Activated T-helper 1 cell treated with anti-CD3 and anti-CD28 coated beads, Interleukin-12 subunit alpha, Interleukin-12 subunit beta, Interleukin-2, Interleukin-4 antibody, amounts not matched to agents 30 ng/mL and 10 ng/mL and 1 ng/mL, durations not matched to agents 14 hours and 24 hours and 36 hours (primary cell): ENCODE results near the gene IL15RA. TPM values are rescaled to one million over a fixed set of nuclear protein-coding genes. Genes with fewer than 3 reads are reported as not detected.
"Not testable (repeated sequence)": the region's sequence is repeated elsewhere in the genome, so short reads cannot be mapped to it uniquely, and the experiment has no call there.

Source experiments
- DNase-seq: peaks from one replicate; pipeline ENCODE4 v3.0.0; 2021; ENCODE audit warnings: low spot score
- H3K27ac Mint-ChIP-seq: one replicate; pipeline ENCODE4 v1.8.0; 2021; ENCODE audit warnings: mild to moderate bottlenecking, mixed read lengths
- H3K27me3 Mint-ChIP-seq: one replicate; pipeline ENCODE4 v1.8.0; 2022; ENCODE audit warnings: mild to moderate bottlenecking, moderate library complexity, mixed read lengths; ENCODE audit not compliant: insufficient read depth
- H3K36me3 Mint-ChIP-seq: one replicate; pipeline ENCODE4 v1.8.0; 2021; ENCODE audit warnings: low read depth, mixed read lengths
- H3K4me1 Mint-ChIP-seq: one replicate; pipeline ENCODE4 v1.8.0; 2021; ENCODE audit warnings: low read depth, mixed read lengths
- H3K4me3 Mint-ChIP-seq: one replicate; pipeline ENCODE4 v1.8.0; 2021; ENCODE audit warnings: mild to moderate bottlenecking, moderate library complexity, mixed read lengths
- H3K9me3 Mint-ChIP-seq: one replicate; pipeline ENCODE4 v1.8.0; 2021; ENCODE audit warnings: mixed read lengths
- intact Hi-C: fragments of 100-400 bp; cut with micrococcal nuclease; formaldehyde crosslinking; loops from one replicate; pipeline ENCODE4 v1.15.1; 2024
- total RNA-seq: library from RNA; stranded (reverse); gene quantifications from 2 replicates; pipeline ENCODE4 v1.2.3, GENCODE V29; 2022

The IL15RA gene
- total RNA-seq, 1 donor from 2014 or later: 23.4 TPM

DNA sequence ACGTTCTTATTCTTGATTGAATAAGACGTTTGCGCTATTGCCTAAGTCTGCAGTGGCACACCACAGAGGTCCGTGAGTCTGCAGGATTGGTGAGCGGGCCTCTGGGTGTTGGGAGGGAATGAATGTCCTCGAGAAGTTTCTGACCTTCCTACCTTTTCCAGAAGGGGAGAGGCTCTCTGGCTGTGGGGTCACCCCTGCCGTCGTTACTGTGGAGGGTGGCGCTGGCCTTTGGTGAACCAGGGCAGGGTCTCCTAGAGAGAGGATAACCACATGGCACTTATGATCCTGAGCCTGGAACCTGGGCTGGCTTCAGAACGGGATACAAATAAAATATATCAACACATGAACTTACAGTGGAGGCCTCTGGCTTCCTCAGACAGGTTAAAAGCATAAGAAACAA is 13.8 kb downstream of the IL15RA start:
- H3K27ac Mint-ChIP-seq: no peak overlapping the region
- H3K9me3 Mint-ChIP-seq: no peaks in the 10 kb centered on the region
- H3K27me3 Mint-ChIP-seq: no peaks in the 10 kb centered on the region
- H3K4me1 Mint-ChIP-seq: peaks cover 4% of the 10 kb centered on the region
- peaks cover 40% of the 10 kb centered on the region for H3K36me3 Mint-ChIP-seq
- no peak for DNase-seq
- intact Hi-C loops: no loop called here
- no peak overlapping the region for H3K4me3 Mint-ChIP-seq

DNA sequence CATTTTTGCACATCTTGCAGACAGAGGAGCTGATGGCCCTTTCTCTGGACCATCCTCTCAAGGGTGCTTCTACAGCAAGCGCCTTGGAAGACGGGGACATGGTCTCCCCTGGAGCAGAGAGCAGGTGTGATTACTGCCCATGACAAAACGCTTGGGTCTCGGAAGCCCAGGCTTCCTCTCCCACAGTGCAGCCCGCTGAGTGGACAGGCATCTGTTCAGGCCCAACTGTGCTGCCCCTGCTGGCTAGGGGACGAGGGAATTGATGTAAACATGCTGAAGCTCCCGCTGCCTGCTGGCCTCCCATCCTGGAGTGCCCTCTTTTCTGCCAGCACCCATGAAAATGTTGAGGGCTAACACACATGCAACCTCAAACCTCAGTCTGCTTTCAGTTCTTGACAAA is 14.3 kb downstream of the IL15RA start:
- no peak for DNase-seq
- no peak overlapping the region for H3K4me3 Mint-ChIP-seq

DNA sequence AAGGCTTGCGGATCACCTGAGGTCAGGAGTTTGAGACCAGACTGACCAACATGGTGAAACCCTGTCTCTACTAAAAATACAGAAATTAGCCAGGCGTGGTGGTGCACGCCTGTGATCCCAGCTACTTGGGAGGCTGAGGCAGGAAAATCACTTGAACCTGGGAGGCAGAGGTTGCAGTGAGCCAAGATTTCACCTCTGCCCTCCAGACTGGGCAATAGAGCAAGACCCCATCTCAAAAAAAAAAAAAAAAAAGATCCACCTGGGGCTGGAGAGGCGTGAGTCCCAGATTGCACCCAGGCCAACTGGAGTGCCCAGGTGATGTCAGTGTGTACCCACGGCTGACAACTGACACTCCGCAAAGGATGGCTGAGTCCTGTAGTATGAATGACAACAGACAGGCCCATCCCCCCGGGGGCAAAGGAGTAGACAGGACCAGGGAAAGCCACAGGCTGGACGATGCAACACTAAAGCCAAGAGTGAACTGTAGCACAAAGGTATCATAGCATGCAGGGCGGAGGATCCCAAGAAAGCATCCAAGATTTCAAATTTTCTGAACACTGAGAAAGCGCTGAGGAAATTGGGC is 14.9 kb downstream of the IL15RA start:
- H3K27me3 Mint-ChIP-seq, H3K4me3 Mint-ChIP-seq, H3K4me1 Mint-ChIP-seq, H3K9me3 Mint-ChIP-seq, intact Hi-C loops, DNase-seq, H3K27ac Mint-ChIP-seq: not testable (repeated sequence)
- peaks cover 36% of the 10 kb centered on the region for H3K36me3 Mint-ChIP-seq

More for the DNA sequence above, 14.3 kb downstream of the IL15RA start:
- H3K27ac Mint-ChIP-seq: no peak overlapping the region
- peaks cover 36% of the 10 kb centered on the region for H3K36me3 Mint-ChIP-seq
- H3K4me1 Mint-ChIP-seq: peaks cover 3% of the 10 kb centered on the region
- intact Hi-C loops: no loop called here
- no peaks in the 10 kb centered on the region for H3K27me3 Mint-ChIP-seq
- H3K9me3 Mint-ChIP-seq: no peaks in the 10 kb centered on the region

DNA sequence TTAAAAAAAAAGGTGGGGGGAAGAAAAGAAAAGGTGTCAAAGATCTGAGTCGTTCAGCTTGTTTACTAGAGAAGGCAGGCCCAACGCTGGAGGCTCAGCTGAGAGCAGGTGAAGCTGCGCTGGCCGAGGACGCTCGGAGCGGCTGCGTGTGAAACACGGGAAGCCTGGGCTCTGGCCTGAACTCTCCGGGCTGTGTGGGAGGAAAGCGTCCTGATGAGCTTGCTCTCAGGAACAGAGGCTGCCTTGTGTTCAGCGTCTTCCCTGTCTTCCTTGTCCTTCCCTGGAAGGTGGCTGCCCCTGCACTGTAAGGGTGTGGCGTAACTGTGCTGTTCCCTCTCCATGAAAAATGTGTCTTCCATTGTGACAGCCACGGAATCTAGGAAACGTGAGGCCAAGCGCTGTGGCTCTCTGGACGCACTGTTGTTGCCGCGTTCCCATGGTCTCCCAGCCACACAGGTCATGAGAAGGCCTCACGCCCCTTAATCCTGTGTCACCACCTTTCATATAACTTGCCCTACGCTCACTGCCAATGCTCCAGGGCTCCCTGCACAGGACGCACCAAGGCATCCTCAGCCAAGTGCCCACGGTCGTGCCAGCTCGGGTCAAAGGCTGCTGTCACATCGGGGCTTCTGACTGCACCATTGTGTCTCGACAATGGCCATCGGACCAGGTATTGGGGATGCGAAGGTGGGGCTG is 15.8 kb downstream of the IL15RA start:
- intact Hi-C loops: no loop called here
- H3K4me1 Mint-ChIP-seq: no peaks in the 10 kb centered on the region
- no peaks in the 10 kb centered on the region for H3K9me3 Mint-ChIP-seq
- no peaks in the 10 kb centered on the region for H3K27me3 Mint-ChIP-seq
- DNase-seq: no peak
- peaks cover 36% of the 10 kb centered on the region for H3K36me3 Mint-ChIP-seq
- H3K27ac Mint-ChIP-seq: no peak overlapping the region
- no peak overlapping the region for H3K4me3 Mint-ChIP-seq

DNA sequence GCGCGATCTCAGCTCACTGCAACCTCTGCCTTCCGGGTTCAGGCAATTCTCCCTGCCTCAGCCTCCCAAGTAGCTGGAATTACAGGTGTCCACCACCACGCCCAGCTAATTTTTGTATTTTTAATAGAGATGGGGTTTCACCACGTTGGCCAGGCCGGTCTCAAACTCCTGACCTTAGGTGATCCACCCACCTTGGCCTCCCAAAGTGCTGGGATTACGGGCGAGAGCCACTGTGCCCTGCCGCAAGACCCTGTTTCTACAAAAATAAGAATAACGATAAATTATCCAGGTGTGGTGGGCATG is 16.4 kb downstream of the IL15RA start:
- H3K27me3 Mint-ChIP-seq, H3K4me1 Mint-ChIP-seq, DNase-seq, H3K4me3 Mint-ChIP-seq, intact Hi-C loops, H3K27ac Mint-ChIP-seq, H3K9me3 Mint-ChIP-seq: not testable (repeated sequence)
- peaks cover 38% of the 10 kb centered on the region for H3K36me3 Mint-ChIP-seq

DNA sequence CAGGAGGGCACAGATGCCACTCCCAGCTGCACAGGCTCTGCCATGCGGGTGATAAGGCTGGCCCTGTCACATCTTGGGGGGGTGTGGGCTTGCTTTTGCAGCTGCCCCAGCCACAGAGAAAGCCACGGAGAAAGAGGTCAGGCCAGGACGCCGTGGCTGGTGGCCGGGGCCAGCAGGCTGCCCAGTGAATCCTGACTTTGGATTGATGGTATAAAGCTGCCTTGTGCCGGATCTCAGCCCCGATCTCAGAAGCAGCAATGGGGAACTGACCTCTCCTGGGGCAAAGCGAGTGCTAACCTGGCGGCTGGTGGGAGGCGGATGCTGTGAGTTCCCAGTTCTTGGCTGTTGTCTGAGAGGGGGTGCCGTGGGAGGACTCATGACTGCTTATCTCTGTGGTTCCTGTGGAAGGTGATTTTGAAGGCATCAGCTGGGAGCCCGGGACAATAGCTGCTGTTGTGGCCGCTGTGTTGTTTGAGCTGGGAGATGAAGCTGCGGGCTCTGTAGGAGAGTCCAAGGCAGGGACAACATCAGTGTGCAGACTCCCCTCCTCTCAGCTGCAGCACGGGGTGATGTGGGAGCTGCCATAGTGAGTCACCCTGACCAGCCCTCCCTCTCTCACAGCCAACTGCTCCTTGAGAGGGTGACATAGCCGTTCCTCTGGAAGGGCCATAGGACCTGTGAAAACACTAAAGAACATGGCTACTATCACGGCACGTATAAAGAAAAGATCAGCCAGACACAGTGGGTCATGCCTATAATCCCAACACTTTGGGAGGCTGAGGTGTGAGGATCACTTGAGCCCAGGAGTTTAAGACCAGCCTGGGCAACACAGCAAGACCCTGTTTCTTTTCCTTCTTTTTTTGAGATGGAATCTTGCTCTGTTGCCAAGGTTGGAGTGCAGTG is 17.0 kb downstream of the IL15RA start:
- H3K36me3 Mint-ChIP-seq: peaks cover 36% of the 10 kb centered on the region
- no peak overlapping the region for H3K27ac Mint-ChIP-seq
- no peaks in the 10 kb centered on the region for H3K9me3 Mint-ChIP-seq
- no peak for DNase-seq
- no peak overlapping the region for H3K4me3 Mint-ChIP-seq
- H3K27me3 Mint-ChIP-seq: no peaks in the 10 kb centered on the region
- H3K4me1 Mint-ChIP-seq: no peaks in the 10 kb centered on the region
- intact Hi-C loops: no loop called here

DNA sequence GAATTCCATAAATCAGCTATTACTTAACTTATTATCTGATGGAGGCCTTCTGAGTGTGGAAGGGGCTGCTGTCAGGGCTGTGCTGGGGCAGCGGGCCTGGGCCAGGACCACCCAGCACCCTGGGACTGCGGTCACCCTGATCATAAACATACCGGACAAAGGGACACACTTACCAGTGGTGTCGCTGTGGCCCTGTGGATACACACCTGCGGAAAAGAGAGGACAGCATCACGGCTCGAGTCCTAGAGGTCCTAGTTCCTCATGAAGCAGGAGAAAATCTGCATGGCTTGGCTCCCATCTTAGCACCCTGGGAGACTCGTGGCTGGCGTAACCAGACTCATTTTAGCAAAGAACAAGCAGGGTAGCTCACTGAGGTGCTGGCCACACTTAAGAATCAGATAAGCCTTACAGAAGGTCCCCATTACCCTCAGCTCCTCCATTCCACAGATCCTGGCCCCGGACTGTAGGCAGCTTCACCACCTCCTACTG is 17.7 kb downstream of the IL15RA start:
- peaks cover 33% of the 10 kb centered on the region for H3K36me3 Mint-ChIP-seq
- H3K27me3 Mint-ChIP-seq: no peaks in the 10 kb centered on the region
- H3K4me3 Mint-ChIP-seq: no peak overlapping the region
- H3K9me3 Mint-ChIP-seq: no peaks in the 10 kb centered on the region
- H3K27ac Mint-ChIP-seq: no peak overlapping the region
- no peak for DNase-seq
- no peaks in the 10 kb centered on the region for H3K4me1 Mint-ChIP-seq
- intact Hi-C loops: no loop called here

DNA sequence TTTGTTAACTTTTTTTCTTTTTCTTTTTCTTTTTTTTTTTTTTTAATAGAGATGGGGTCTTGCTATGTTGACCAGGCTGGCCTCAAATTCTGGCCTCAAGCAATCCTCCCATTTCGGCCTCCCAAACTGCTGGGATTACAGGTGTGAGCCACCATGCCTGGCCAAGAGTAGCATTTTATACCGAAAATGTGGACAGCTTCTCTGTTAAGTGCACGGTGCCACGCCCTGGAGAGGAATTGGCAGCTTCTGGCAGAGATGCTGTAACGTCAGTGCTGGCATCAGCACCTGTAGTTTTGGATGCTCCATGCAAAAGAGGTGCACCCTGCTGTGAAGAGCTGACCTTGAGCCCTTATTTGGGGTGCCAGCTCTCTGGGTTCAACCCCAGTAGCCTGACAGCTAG is 18.2 kb downstream of the IL15RA start:
- DNase-seq: no peak
- Mint-ChIP-seq H3K4me1 (no peaks in the 10 kb centered on the region), H3K27me3 (no peaks in the 10 kb centered on the region), H3K27ac (no peak overlapping the region), H3K9me3 (no peaks in the 10 kb centered on the region), H3K4me3 (no peak overlapping the region), H3K36me3 (peaks cover 31% of the 10 kb centered on the region)
- intact Hi-C loops: no loop called here

DNA sequence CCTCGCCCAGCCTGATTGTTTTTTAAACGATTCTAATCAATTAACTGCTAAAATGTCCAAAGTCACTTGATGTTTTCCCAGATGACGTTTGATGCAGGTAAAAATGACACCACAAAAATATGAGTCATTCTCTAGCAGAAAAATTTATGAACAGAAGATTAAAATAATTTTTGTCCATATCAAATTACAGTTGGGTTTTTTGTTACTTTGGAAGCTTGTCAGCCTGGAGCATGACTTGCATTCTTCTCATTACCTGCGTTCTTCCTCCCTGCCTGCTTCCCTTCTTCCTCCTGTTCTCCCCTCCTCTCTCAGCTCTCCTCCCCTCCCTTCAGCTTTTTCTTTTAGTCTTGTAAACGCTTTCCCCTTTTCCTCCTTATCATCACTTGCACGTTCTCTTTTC is 18.7 kb downstream of the IL15RA start:
- no peak overlapping the region for H3K27ac Mint-ChIP-seq
- DNase-seq: no peak
- no peaks in the 10 kb centered on the region for H3K9me3 Mint-ChIP-seq
- no peaks in the 10 kb centered on the region for H3K27me3 Mint-ChIP-seq
- H3K36me3 Mint-ChIP-seq: peaks cover 30% of the 10 kb centered on the region
- no peaks in the 10 kb centered on the region for H3K4me1 Mint-ChIP-seq
- no peak overlapping the region for H3K4me3 Mint-ChIP-seq
- intact Hi-C loops: no loop called here

DNA sequence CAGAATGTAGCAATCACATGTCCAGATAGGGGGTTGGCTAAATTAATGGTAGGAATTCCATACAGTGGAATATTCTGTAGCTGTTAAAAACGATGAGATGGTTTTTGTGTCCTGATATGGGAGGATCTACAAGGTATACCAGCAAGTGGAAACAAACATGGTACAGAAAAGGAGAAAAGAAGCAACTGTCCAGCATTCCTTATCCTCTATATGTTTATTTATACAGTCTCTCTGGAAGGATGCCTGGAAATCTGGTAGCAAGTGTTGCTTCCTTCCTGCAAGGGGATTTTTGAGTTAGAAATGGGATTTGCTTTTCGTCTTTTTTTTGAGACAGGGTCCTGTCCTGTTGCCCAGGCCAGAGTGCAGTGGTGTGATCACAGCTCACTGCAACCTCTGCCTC is 19.3 kb downstream of the IL15RA start:
- Mint-ChIP-seq H3K36me3 (peaks cover 34% of the 10 kb centered on the region), H3K27me3 (no peaks in the 10 kb centered on the region), H3K4me3 (no peak overlapping the region), H3K9me3 (no peaks in the 10 kb centered on the region), H3K4me1 (no peaks in the 10 kb centered on the region), H3K27ac (no peak overlapping the region)
- no peak for DNase-seq
- intact Hi-C loops: no loop called here

DNA sequence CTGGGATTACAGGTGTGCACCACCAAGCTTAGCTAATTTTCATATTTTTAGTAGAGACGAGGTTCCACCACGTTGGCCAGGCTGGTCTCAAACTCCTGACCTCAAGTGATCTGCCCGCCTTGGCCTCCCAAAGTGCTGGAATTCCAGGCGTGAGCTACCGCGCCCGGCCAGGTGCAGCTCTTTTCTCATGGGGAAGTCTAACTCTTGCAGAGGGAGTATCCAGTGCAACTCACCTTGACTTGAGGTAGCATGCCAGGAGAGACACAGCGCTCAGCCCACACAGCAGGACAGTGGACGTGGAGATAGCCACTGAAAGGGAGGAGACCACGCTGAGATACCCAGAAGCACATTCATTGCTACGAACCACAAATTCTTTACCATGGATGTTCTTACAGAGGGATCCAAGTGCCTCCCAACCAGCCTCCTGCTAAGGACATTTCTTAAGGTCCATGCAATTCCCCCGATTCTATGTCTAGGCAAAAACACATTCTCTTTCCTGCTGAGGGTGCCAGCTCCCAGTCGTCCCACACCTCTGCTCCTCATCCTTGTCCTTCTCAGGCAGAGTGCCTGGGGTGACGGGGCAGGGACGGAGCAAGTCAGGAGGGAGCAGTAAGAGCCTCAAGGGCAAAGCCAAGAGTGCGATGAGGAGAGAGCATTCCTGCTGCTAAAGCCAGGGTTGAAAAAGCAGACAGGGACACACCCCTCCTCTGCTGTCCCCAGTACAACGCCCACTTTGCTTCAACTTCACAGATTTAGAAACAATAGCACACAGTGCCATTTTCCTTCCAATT is 21.0 kb downstream of the IL15RA start:
- intact Hi-C loops: no loop called here
- no peaks in the 10 kb centered on the region for H3K4me1 Mint-ChIP-seq
- peaks cover 30% of the 10 kb centered on the region for H3K36me3 Mint-ChIP-seq
- no peak for DNase-seq
- no peaks in the 10 kb centered on the region for H3K9me3 Mint-ChIP-seq
- no peaks in the 10 kb centered on the region for H3K27me3 Mint-ChIP-seq
- no peak overlapping the region for H3K4me3 Mint-ChIP-seq
- no peak overlapping the region for H3K27ac Mint-ChIP-seq

DNA sequence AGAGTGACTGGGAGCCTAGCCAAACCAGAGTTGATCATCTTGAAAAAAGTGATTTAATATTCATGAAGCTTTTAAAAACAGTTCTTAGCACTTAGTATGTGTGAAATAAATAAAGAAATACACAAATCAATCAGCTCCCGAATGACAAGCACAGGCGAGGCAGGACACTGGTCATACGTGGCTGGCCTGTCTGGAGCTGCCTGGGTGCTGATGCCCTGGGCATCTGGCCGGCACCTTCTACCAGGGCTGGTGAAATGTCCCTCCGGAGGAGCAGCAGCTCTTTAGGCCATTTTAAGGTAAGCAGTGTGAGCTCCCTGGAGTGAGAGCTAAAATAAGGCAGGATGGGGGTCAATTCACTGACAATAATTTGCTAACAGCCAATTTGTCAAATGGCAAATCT is 23.7 kb downstream of the IL15RA start:
- peaks cover 15% of the 10 kb centered on the region for H3K36me3 Mint-ChIP-seq
- H3K27me3 Mint-ChIP-seq: no peaks in the 10 kb centered on the region
- no peaks in the 10 kb centered on the region for H3K9me3 Mint-ChIP-seq
- no peak overlapping the region for H3K4me3 Mint-ChIP-seq
- DNase-seq: no peak
- no peak overlapping the region for H3K27ac Mint-ChIP-seq
- H3K4me1 Mint-ChIP-seq: no peaks in the 10 kb centered on the region
- intact Hi-C loops: no loop called here
